Measurements from ENCODE around the gene DAB2IP. TPM values are rescaled to one million over a fixed set of nuclear protein-coding genes. Genes with fewer than 3 reads are reported as not detected.

Gene DAB2IP
- total RNA-seq, 6 experiments from 2014 or later, result 23.0 to 28.2 (median 25.7) TPM

GRCh38 chr9:121691890-121692289 is 40.5 kb downstream of the DAB2IP start:
- TF ChIP-seq CTCF (IDR thresholded peaks at IDR 0.05), result no peak
- H3K36me3 Mint-ChIP-seq (ENCODE audit: low read depth), result no peaks in the 10 kb centered on the region
- H3K27ac Mint-ChIP-seq, result peak overlapping the region; percentile 36; the same call in 1 of the 2 replicates
- peaks cover 17% of the 10 kb centered on the region for H3K4me1 Mint-ChIP-seq (ENCODE audit: low read depth)
- no peaks in the 10 kb centered on the region; the same call in none of the 2 replicates for H3K27me3 Mint-ChIP-seq (ENCODE audit: insufficient read depth)
- no peaks in the 10 kb centered on the region for H3K9me3 Mint-ChIP-seq
- no peak overlapping the region for H3K4me3 Mint-ChIP-seq
- no peak for DNase-seq

- peak overlapping the region; percentile 36 for H3K27ac Mint-ChIP-seq
- TF ChIP-seq CTCF (IDR thresholded peaks at IDR 0.05), result no peak
- no peaks in the 10 kb centered on the region for H3K36me3 Mint-ChIP-seq (ENCODE audit: low read depth)
- no peak overlapping the region for H3K4me3 Mint-ChIP-seq
- DNase-seq, result peak; percentile 47
- peaks cover 17% of the 10 kb centered on the region for H3K4me1 Mint-ChIP-seq (ENCODE audit: low read depth)
- no peaks in the 10 kb centered on the region; the same call in none of the 2 replicates for H3K27me3 Mint-ChIP-seq (ENCODE audit: insufficient read depth)
- no peaks in the 10 kb centered on the region for H3K9me3 Mint-ChIP-seq
Measured at GRCh38 chr9:121692606-121693387, 41.4 kb downstream of the DAB2IP start.

- H3K9me3 Mint-ChIP-seq, result no peaks in the 10 kb centered on the region
- no peak overlapping the region for H3K27ac Mint-ChIP-seq
- no peaks in the 10 kb centered on the region for H3K36me3 Mint-ChIP-seq (ENCODE audit: low read depth)
- no peaks in the 10 kb centered on the region; the same call in 1 of the 2 replicates for H3K27me3 Mint-ChIP-seq (ENCODE audit: insufficient read depth)
- peaks cover 17% of the 10 kb centered on the region for H3K4me1 Mint-ChIP-seq (ENCODE audit: low read depth)
- TF ChIP-seq CTCF (IDR thresholded peaks at IDR 0.05), result no peak
- no peak for DNase-seq
- no peak overlapping the region for H3K4me3 Mint-ChIP-seq
Measured at GRCh38 chr9:121693388-121693670, 41.9 kb downstream of the DAB2IP start.

GRCh38 chr9:121694001-121694400 is 42.6 kb downstream of the DAB2IP start:
- Mint-ChIP-seq H3K9me3 (no peaks in the 10 kb centered on the region), H3K4me1 (ENCODE audit: low read depth) (peaks cover 17% of the 10 kb centered on the region), H3K4me3 (no peak overlapping the region), H3K36me3 (ENCODE audit: low read depth) (no peaks in the 10 kb centered on the region), H3K27me3 (ENCODE audit: insufficient read depth) (no peaks in the 10 kb centered on the region; the same call in 1 of the 2 replicates), H3K27ac (no peak overlapping the region)
- DNase-seq, result no peak
- TF ChIP-seq CTCF (IDR thresholded peaks at IDR 0.05), result no peak

GRCh38 chr9:121694600-121694999 is 43.2 kb downstream of the DAB2IP start:
- Mint-ChIP-seq H3K36me3 (ENCODE audit: low read depth) (no peaks in the 10 kb centered on the region), H3K27me3 (ENCODE audit: insufficient read depth) (no peaks in the 10 kb centered on the region; the same call in 1 of the 2 replicates), H3K4me1 (ENCODE audit: low read depth) (peaks cover 17% of the 10 kb centered on the region), H3K4me3 (no peak overlapping the region), H3K9me3 (no peaks in the 10 kb centered on the region), H3K27ac (no peak overlapping the region)
- TF ChIP-seq CTCF (IDR thresholded peaks at IDR 0.05), result no peak
- DNase-seq, result no peak
